D721Med (cell line): Measurements from ENCODE around the gene NCAM1.

ENCODE experiments used
- DNase-seq: peaks from one replicate; pipeline ENCODE4 v3.0.0; 2011; ENCODE audit warnings: low spot score; ENCODE audit not compliant: insufficient read length
- FAIRE-seq: peaks from 2 replicates; lab custom pipeline; 2011; peaks lifted over from hg19 to GRCh38; lab: Jason Lieb, UNC
- CTCF ChIP-seq: IDR thresholded peaks from 2 replicates; pipeline ENCODE4 v1.5.1; 2012; ENCODE audit warnings: mild to moderate bottlenecking, control low read depth; ENCODE audit not compliant: insufficient read depth; ENCODE audit errors: missing control alignments

NCAM1 gene

GRCh38 chr11:112933970-112934369 lies 27.2 kb upstream of the NCAM1 start:
- FAIRE-seq, result no peak

DNA sequence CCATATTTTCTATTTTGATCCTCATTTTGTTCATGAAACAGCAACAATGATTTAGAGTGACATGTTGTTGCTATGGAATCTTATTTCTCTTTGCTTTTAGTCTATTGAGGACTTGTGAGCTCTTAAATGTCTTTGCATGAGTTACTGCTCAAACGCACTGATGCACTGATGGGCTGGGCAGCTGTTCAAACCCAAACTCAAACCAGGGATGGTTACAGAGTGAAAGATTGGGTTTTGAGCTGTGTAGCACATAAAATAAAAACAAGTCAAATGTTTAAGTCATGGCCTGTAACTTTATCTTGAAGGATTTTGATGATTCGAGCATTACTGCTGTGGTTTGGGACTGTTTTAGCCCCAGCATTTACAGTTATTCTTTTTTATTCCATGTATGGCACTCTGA lies 20.1 kb upstream of the NCAM1 start:
- no peak for FAIRE-seq
- no peak for DNase-seq
- TF ChIP-seq CTCF, result no peak

More at GRCh38 chr11:112933970-112934369, 27.2 kb upstream of the NCAM1 start:
- no peak for TF ChIP-seq CTCF
- no peak for DNase-seq

DNA sequence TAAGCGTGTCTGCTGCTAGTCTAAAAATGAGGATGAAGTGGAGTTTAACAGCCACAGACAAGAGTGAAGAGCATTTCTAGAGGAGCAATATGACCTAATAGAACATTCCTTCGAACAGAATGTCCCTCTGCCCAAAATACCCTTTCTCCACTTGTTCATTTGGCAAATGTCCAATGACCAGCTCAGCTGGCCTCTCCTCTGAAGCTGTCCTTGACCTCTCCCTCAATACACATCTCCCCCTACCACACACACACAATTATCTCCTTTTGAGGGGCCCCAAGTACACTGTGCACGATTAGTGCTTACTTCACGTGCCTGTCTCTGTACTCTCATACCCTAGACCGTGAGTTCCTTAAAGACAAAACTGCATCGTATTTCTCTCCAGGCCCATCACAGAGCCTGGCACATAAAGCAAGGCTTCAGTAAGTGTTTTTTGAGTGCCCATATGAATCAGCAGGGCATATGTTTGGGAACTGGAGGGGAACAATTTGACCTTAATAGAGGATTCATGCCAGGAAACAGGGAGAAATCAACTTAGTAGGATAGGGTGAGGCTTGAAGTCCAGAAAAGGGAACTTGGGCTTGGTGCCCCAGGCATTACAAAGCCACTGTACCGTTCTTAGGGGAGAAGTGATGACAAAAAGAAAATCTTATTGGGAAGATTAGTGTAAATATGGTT lies 18.1 kb upstream of the NCAM1 start:
- no peak for FAIRE-seq
- TF ChIP-seq CTCF, result no peak
- no peak for DNase-seq

- FAIRE-seq (no peak), DNase-seq (no peak)
- TF ChIP-seq CTCF, result no peak
Observed at GRCh38 chr11:112946866-112947265, 14.4 kb upstream of the NCAM1 start.

DNA sequence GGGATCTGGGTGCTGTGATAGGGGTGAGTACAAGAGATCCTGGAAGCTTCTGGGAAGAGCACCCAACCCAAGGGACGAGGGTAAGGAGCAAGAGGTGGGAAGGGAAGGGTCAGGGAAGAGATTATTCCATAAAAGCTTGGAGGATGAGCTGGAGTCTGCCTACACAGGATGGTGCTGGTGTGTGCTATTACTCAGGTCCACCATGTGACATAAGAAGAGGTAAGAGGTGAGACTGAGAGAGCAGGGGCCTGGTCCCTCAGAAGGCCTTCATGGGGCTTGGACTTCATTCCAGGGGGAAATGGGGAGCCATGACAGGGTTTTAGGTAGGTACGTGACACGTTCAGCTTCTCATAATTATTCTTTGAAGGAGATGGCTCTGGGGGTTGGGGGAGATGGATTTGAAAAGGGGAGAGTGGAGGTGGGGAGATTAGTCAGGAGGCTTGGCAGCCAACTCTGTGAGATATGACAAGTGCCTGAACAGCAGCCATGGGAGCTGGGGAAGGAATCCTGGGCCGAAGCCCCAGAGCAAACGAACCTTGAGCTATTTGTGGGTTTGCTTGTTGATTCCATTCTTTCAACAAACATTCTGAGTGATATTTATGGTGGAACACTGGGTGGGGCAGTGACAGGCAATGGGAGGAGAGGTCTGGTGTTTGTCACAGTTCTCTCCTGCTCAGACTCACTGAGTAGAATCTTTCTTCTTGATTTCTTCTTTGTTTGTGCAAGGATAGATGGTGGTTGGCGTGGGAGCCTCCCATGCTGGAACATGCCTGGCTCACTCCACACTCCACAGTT lies 11.2 kb upstream of the NCAM1 start:
- no peak for DNase-seq
- FAIRE-seq, result no peak
- TF ChIP-seq CTCF, result no peak

DNA sequence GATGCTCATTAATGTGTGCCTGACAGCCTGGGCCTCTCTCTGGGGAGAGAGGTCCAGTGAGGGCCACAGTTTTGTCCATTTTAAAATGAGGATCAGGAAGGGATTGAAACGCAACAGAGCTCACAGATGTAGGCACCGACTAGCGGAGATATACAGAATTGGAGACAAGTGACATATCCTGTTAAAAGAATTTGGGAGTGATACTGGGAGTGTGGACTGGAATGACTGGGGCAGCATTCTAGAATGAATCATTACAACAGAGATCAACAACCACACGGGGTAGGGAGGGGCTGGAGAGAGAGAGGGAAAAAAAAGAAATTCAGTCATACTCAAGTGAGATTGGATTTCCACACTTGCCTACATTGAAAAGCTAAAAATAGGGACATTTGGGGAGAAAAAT lies 2.5 kb upstream of the NCAM1 start:
- FAIRE-seq, result no peak
- no peak for DNase-seq
- TF ChIP-seq CTCF, result no peak
